PC-3 (cell line): ENCODE results near the gene SLC1A2. TPM values are rescaled to one million over a fixed set of nuclear protein-coding genes. Genes with fewer than 3 reads are reported as not detected.

ENCODE experiments used
- ATAC-seq: fragments of 200-7000 bp; cut with Tn5 transposase; 2 replicates; pipeline ENCODE4 v1.9.1; 2020; ENCODE audit warnings: mild to moderate bottlenecking, moderate library complexity
- BruUV-seq: library from RNA; stranded (reverse); fragments of 400-500 nt; replicated peaks from 2 replicates; lab custom pipeline; 2021; lab: Mats Ljungman, UMichigan
- CTCF ChIA-PET: fragments of 300-600 bp; sonication (Branson Sonifier 250); formaldehyde crosslinking; loops from one replicate; lab custom pipeline; 2022; ENCODE audit warnings: antibody characterized with exemption; lab: Charles Lee
- POLR2A ChIA-PET: fragments of 300-600 bp; sonication (Branson Sonifier 250); formaldehyde crosslinking; loops from one replicate; lab custom pipeline; 2022; ENCODE audit warnings: antibody characterized with exemption; ENCODE audit not compliant: unreplicated experiment; lab: Charles Lee
- DNase-seq: peaks from one replicate; pipeline ENCODE4 v3.0.0-alpha.2; 2015
- H2AFZ ChIP-seq: fragments of 300-600 bp; sonication (generic); 2 replicates; pipeline ENCODE4 v1.6.0; 2016; ENCODE audit warnings: antibody characterized with exemption, low read length
- H3F3A ChIP-seq: fragments of 300-600 bp; sonication (generic); one replicate; pipeline ENCODE4 v1.6.0; 2017; ENCODE audit warnings: antibody characterized with exemption, low read length, control low read depth, mild to moderate bottlenecking; ENCODE audit not compliant: unreplicated experiment
- H3K27ac ChIP-seq: fragments of 300-600 bp; sonication (generic); 2 replicates; pipeline ENCODE4 v1.5.1; 2016; ENCODE audit warnings: mild to moderate bottlenecking, low read length
- H3K27me3 ChIP-seq: fragments of 300-600 bp; sonication (generic); 2 replicates; pipeline ENCODE4 v1.6.1; 2016; ENCODE audit warnings: low read length, mixed read lengths
- H3K36me3 ChIP-seq: fragments of 300-600 bp; sonication (generic); 2 replicates; pipeline ENCODE4 v1.6.1; 2016; ENCODE audit warnings: low read depth, mixed run types, low read length, mixed read lengths
- H3K4me1 ChIP-seq: fragments of 300-600 bp; sonication (generic); 2 replicates; pipeline ENCODE4 v1.5.1; 2016; ENCODE audit warnings: low read length; ENCODE audit not compliant: insufficient read depth
- H3K4me2 ChIP-seq: fragments of 300-600 bp; sonication (generic); 2 replicates; pipeline ENCODE4 v1.6.0; 2016; ENCODE audit warnings: low read length
- H3K4me3 ChIP-seq: fragments of 300-600 bp; sonication (generic); 2 replicates; pipeline ENCODE4 v1.5.1; 2016; ENCODE audit warnings: mild to moderate bottlenecking, low read length, mixed read lengths
- H3K79me2 ChIP-seq: fragments of 300-600 bp; sonication (generic); 2 replicates; pipeline ENCODE4 v1.6.1; 2017; ENCODE audit warnings: low read length, mixed read lengths
- H3K9ac ChIP-seq: fragments of 300-600 bp; sonication (generic); 2 replicates; pipeline ENCODE4 v1.6.0; 2016; ENCODE audit warnings: mild to moderate bottlenecking, low read length
- H3K9me2 ChIP-seq: fragments of 300-600 bp; sonication (generic); replicated peaks from 2 replicates; pipeline ENCODE4 v1.6.1; 2016; ENCODE audit warnings: mixed run types, low read length, mixed read lengths
- H3K9me3 ChIP-seq: fragments of 300-600 bp; sonication (generic); 2 replicates; pipeline ENCODE4 v1.6.1; 2016; ENCODE audit warnings: low read length, mixed read lengths
- H4K20me1 ChIP-seq: fragments of 300-600 bp; sonication (generic); 2 replicates; pipeline ENCODE4 v1.6.1; 2016; ENCODE audit warnings: low read length, mixed read lengths
- EZH2 ChIP-seq: fragments of 300-600 bp; sonication (generic); IDR thresholded peaks from one replicate; pipeline ENCODE4 v1.6.1; 2017; ENCODE audit warnings: antibody characterized with exemption, mild to moderate bottlenecking, low read length; ENCODE audit not compliant: unreplicated experiment
- EZH2phosphoT487 ChIP-seq: fragments of 300-600 bp; sonication (generic); IDR thresholded peaks from 2 replicates; pipeline ENCODE4 v1.6.1; 2018; ENCODE audit warnings: mild to moderate bottlenecking, antibody characterized with exemption, low read length, borderline replicate concordance
- intact Hi-C: fragments of 100-400 bp; cut with micrococcal nuclease; formaldehyde crosslinking; loops from 2 replicates; pipeline ENCODE4 v1.9.0; 2023
- total RNA-seq: library from RNA; depleted of rRNA; stranded (reverse); fragments of >200 nt; gene quantifications from 2 replicates; pipeline ENCODE4 v1.2.3, GENCODE V29; 2014
- TF ChIP-seq, protein P1 (sequence below): fragments of 300-600 bp; sonication (generic); conservative IDR thresholded peaks from 2 replicates; pipeline ENCODE4 v1.5.1; 2017; ENCODE audit warnings: antibody characterized with exemption, low read depth, mild to moderate bottlenecking, low read length

The SLC1A2 gene
- total RNA-seq, 1 experiment from 2014 or later, result 0.18 TPM

GRCh38 chr11:35365395-35365794 lies 54.0 kb downstream of the SLC1A2 start:
- ChIA-PET POLR2A (no interaction called here), CTCF (no interaction called here)
- H3K79me2 ChIP-seq, result no peaks in the 10 kb centered on the region
- H2AFZ ChIP-seq, result no peak overlapping the region
- H3K9ac ChIP-seq, result no peak overlapping the region
- no peaks in the 10 kb centered on the region for H3K9me3 ChIP-seq
- no peaks in the 10 kb centered on the region for H3K9me2 ChIP-seq
- no peaks in the 10 kb centered on the region for H4K20me1 ChIP-seq
- no peaks in the 10 kb centered on the region for H3F3A ChIP-seq
- H3K4me1 ChIP-seq, result peaks cover 31% of the 10 kb centered on the region
- ATAC-seq, result no peak
- no TSS peak for BruUV-seq
- TF ChIP-seq, protein P1, sequence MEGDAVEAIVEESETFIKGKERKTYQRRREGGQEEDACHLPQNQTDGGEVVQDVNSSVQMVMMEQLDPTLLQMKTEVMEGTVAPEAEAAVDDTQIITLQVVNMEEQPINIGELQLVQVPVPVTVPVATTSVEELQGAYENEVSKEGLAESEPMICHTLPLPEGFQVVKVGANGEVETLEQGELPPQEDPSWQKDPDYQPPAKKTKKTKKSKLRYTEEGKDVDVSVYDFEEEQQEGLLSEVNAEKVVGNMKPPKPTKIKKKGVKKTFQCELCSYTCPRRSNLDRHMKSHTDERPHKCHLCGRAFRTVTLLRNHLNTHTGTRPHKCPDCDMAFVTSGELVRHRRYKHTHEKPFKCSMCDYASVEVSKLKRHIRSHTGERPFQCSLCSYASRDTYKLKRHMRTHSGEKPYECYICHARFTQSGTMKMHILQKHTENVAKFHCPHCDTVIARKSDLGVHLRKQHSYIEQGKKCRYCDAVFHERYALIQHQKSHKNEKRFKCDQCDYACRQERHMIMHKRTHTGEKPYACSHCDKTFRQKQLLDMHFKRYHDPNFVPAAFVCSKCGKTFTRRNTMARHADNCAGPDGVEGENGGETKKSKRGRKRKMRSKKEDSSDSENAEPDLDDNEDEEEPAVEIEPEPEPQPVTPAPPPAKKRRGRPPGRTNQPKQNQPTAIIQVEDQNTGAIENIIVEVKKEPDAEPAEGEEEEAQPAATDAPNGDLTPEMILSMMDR, result no peak
- TF ChIP-seq EZH2phosphoT487 (no peak), EZH2 (no peak)
- no peak overlapping the region for H3K4me2 ChIP-seq
- intact Hi-C loops, result no loop called here
- no peaks in the 10 kb centered on the region for H3K27me3 ChIP-seq
- no peak overlapping the region for H3K4me3 ChIP-seq
- no peak overlapping the region for H3K27ac ChIP-seq
- no peaks in the 10 kb centered on the region for H3K36me3 ChIP-seq
- no peak for DNase-seq

DNA sequence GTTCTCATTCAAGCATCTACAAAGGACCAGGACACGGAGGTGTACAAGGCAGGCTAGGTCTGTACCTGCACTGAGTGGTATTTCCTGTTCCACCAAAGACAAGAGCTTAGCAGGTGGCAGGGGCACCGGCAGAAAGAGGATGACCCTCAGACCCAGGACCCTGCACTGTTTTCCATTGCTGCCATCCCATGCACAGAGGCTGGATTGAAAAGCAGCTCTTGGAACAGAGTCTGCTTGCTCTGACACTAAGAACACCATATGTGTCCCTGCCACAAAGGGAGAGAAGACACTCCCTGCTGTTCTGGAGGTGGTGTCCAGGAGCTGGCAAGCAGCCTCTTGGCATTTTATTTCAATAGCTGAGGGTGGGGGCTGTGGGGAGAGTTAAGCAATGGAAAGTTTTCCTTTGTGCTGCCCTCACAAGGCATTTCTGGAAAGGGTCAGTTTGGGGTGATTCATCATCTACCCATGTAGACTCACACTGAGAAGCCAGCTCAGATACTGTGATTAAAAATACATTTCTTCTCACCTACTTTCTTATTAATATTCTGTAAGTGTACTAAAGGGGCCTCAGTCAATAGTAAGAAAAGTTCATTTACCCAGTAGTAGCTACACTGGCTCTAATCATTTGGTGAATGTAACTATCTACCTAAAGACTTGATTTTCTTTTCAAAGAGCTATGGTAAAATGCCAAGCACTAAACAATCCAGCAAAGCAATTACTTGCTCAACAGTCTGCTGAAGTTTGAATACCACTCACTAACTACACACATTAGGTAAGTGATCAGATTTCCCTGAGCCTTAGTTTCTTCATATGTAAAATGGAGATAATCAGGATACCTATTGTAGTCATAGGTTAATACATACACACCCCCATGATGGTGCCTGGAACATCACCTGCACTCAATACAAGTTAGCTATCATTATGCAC lies 55.2 kb downstream of the SLC1A2 start:
- H3K79me2 ChIP-seq, result no peaks in the 10 kb centered on the region
- TF ChIP-seq EZH2 (no peak), EZH2phosphoT487 (no peak)
- TF ChIP-seq, protein P1, result no peak
- intact Hi-C loops, result loop anchor here (1.0 kb wide), 1 partner anchor 104 kb away; no protein-coding TSS in a partner anchor
- 0 out of 2 replicates have a peak overlapping the region, but pooled peaks have one; percentile 34 for H2AFZ ChIP-seq
- H3F3A ChIP-seq, result no peaks in the 10 kb centered on the region
- H3K27me3 ChIP-seq, result no peaks in the 10 kb centered on the region
- POLR2A ChIA-PET, result interaction anchor here (0.6 kb wide), 1 partner anchor 26 kb away, joined by 11 read pairs; no protein-coding TSS in a partner anchor
- no peak overlapping the region for H3K4me3 ChIP-seq
- H3K4me1 ChIP-seq, result peaks cover 31% of the 10 kb centered on the region
- no peak overlapping the region for H3K9ac ChIP-seq
- peak overlapping the region; percentile 66 for H3K4me2 ChIP-seq
- no peaks in the 10 kb centered on the region for H3K36me3 ChIP-seq
- H4K20me1 ChIP-seq, result no peaks in the 10 kb centered on the region
- H3K9me2 ChIP-seq, result no peaks in the 10 kb centered on the region
- CTCF ChIA-PET, result interaction anchor here (0.6 to 1.0 kb wide), 2 partner anchors 334 to 439 kb away, joined by 3 read pairs; no protein-coding TSS in a partner anchor
- no TSS peak for BruUV-seq
- ATAC-seq (peak; percentile 84), DNase-seq (peak; percentile 87)
- H3K9me3 ChIP-seq, result no peaks in the 10 kb centered on the region
- H3K27ac ChIP-seq, result peak overlapping the region; percentile 51
